ENCODE data around the gene FSTL4. TPM values are rescaled to one million over a fixed set of nuclear protein-coding genes. Genes with fewer than 3 reads are reported as not detected.

FSTL4 gene
- total RNA-seq, 4 donors from 2014 or later: 0.22 to 0.47 (median 0.27) TPM; not detected in 1

GRCh38 chr5:133400120-133400519 lies 212.2 kb downstream of the FSTL4 start:
- H3K4me3 ChIP-seq: no peak overlapping the region

DNA sequence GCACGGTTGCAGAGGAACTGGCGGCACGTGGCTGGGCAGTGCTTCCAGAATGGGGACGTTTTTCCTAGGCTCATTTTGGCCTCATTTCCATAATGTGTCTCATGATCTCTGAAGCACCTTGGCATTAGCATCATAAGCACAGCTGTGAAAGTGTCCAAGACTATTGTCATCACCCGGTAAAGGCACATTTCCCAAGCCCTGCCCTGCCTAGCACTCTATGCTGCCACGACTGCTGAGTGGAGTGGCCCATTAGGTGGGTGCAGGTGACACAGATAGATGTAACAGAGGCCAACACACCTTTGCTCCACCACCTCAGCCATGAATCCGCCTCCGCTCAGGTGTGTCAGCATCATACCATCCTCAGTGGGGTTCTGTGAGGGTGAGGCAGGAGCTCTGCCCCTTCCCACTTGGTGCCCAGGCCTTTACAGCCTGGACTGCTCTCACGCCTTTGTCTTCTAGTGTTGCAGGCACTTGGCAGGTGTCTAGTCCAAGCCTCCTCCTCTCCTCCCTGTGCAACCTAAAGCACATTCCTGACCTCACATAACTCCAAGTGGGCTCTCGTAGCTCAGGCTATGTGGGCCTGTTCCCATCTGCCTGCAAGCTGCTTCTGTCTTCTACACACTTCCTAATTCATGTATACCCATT lies 213.0 kb downstream of the FSTL4 start:
- H3K27ac ChIP-seq: no peak overlapping the region
- no peak for ATAC-seq
- no peak for TF ChIP-seq POLR2A (IDR thresholded peaks at IDR 0.05)
- TF ChIP-seq EP300 (IDR thresholded peaks at IDR 0.05): no peak
- no peak for TF ChIP-seq POLR2AphosphoS5 (IDR thresholded peaks at IDR 0.05)
- no peak for TF ChIP-seq CTCF (IDR thresholded peaks at IDR 0.05)
- no peaks in the 10 kb centered on the region for H3K4me1 ChIP-seq
- H3K36me3 ChIP-seq: no peaks in the 10 kb centered on the region
- H3K27me3 ChIP-seq: peaks cover 16% of the 10 kb centered on the region
- WGBS, 2 donors (ENCODE audit: low coverage in 1 of 2): 65 to 77% methylated on average over 7 of the region's 10 CpGs
- no peaks in the 10 kb centered on the region for H3K9me3 ChIP-seq
- no peak overlapping the region for H3K4me3 ChIP-seq

More at GRCh38 chr5:133400120-133400519, 212.2 kb downstream of the FSTL4 start:
- Histone ChIP-seq H3K36me3 (no peaks in the 10 kb centered on the region), H3K9me3 (no peaks in the 10 kb centered on the region), H3K27ac (no peak overlapping the region), H3K27me3 (peaks cover 14% of the 10 kb centered on the region), H3K4me1 (no peaks in the 10 kb centered on the region)
- no CpG with 5 or more reads among the region's 3 CpGs for WGBS, 2 donors (ENCODE audit: low coverage in 1 of 2)
- no peak for ATAC-seq
- TF ChIP-seq POLR2AphosphoS5 (IDR thresholded peaks at IDR 0.05): no peak
- no peak for TF ChIP-seq CTCF (IDR thresholded peaks at IDR 0.05)
- TF ChIP-seq EP300 (IDR thresholded peaks at IDR 0.05): no peak
- TF ChIP-seq POLR2A (IDR thresholded peaks at IDR 0.05): no peak

- H3K27me3 ChIP-seq: peaks cover 22% of the 10 kb centered on the region
- H3K36me3 ChIP-seq: no peaks in the 10 kb centered on the region
- no peak overlapping the region for H3K4me3 ChIP-seq
- 71 to 83% methylated on average over 1 to 5 of the region's 6 CpGs for WGBS, 2 donors (ENCODE audit: low coverage in 1 of 2)
- no peak for TF ChIP-seq POLR2AphosphoS5 (IDR thresholded peaks at IDR 0.05)
- no peak for TF ChIP-seq POLR2A (IDR thresholded peaks at IDR 0.05)
- no peak overlapping the region for H3K27ac ChIP-seq
- H3K9me3 ChIP-seq: no peaks in the 10 kb centered on the region
- H3K4me1 ChIP-seq: no peaks in the 10 kb centered on the region
- no peak for ATAC-seq
These were observed 213.7 kb downstream of the FSTL4 start for GRCh38 chr5:133398646-133399101.

- no peak for TF ChIP-seq EP300 (IDR thresholded peaks at IDR 0.05)
- no peak for TF ChIP-seq POLR2AphosphoS5 (IDR thresholded peaks at IDR 0.05)
- no peak for TF ChIP-seq CTCF (IDR thresholded peaks at IDR 0.05)
- no peak for TF ChIP-seq POLR2A (IDR thresholded peaks at IDR 0.05)
- H3K4me3 ChIP-seq: no peak overlapping the region
- H3K27ac ChIP-seq: no peak overlapping the region
- H3K4me1 ChIP-seq: no peaks in the 10 kb centered on the region
- ATAC-seq: no peak
- 81 to 100% methylated on average over 1 to 7 of the region's 9 CpGs for WGBS, 2 donors (ENCODE audit: low coverage in 1 of 2)
- peaks cover 22% of the 10 kb centered on the region for H3K27me3 ChIP-seq
- no peaks in the 10 kb centered on the region for H3K9me3 ChIP-seq
- H3K36me3 ChIP-seq: no peaks in the 10 kb centered on the region
These were observed 214.2 kb downstream of the FSTL4 start for GRCh38 chr5:133397990-133398645.

- Histone ChIP-seq H3K4me1 (no peaks in the 10 kb centered on the region), H3K27me3 (peaks cover 22% of the 10 kb centered on the region), H3K9me3 (no peaks in the 10 kb centered on the region), H3K36me3 (no peaks in the 10 kb centered on the region), H3K4me3 (no peak overlapping the region), H3K27ac (no peak overlapping the region)
- no peak for TF ChIP-seq POLR2AphosphoS5 (IDR thresholded peaks at IDR 0.05)
- no peak for TF ChIP-seq CTCF (IDR thresholded peaks at IDR 0.05)
- TF ChIP-seq EP300 (IDR thresholded peaks at IDR 0.05): no peak
- no peak for TF ChIP-seq POLR2A (IDR thresholded peaks at IDR 0.05)
- 33 to 50% methylated on average over 1 of the region's 2 CpGs for WGBS, 2 donors (ENCODE audit: low coverage in 1 of 2)
- ATAC-seq: no peak
These were observed 215.0 kb downstream of the FSTL4 start for GRCh38 chr5:133397348-133397747.
